ENCODE data around the gene MADCAM1. TPM values are rescaled to one million over a fixed set of nuclear protein-coding genes. Genes with fewer than 3 reads are reported as not detected.

Gene MADCAM1
- total and polyA plus RNA-seq, 2 of the 8 experiments (the other 6 are each of a cell fraction or from before 2014, with no cell fraction given): 2.3 to 3.0 TPM

- WGBS, 2 experiments (ENCODE audit: extremely low coverage in 1 of 2, insufficient coverage in 1 of 2, insufficient read length in 1 of 2, insufficient replicate concordance in 2 of 2, low coverage in 1 of 2, low lambda C conversion rate in 2 of 2, missing lambda C conversion rate in 1 of 2): 23% methylated on average over 28 of the region's 32 CpGs; no CpG with 5 or more reads in 1 of the 2 experiments
- H3K14ac ChIP-seq (ENCODE audit: insufficient read length): no peak overlapping the region
- H2BK20ac ChIP-seq (ENCODE audit: low read length): no peak overlapping the region
- H3K36me3 ChIP-seq (ENCODE audit: control insufficient read depth in 2 of 4, insufficient read depth in 4 of 4, low read length in 3 of 4): peaks cover 0 to 3% (median 0%) of the 10 kb centered on the region in 4 experiments; a peak in 1 of 8 replicates
- peak overlapping the region; percentile 66; the same call in 1 of the 2 replicates for H2BK5ac ChIP-seq (ENCODE audit: low read depth, low read length)
- peaks cover 19 to 26% (median 22%) of the 10 kb centered on the region in 4 experiments for H3K27me3 ChIP-seq (replicated peaks in 1 of 4; ENCODE audit: control insufficient read depth in 3 of 4, extremely low read depth in 1 of 4, insufficient read depth in 3 of 4, low read length in 3 of 4)
- ChIA-PET CTCF (ENCODE audit: partially characterized antibody) (interaction anchor here (0.5 to 3.7 kb wide), 19 partner anchors 9 to 386 kb away, joined by 3 to 21 read pairs (median 5); partner anchors contain the start of genes CDC34 and MIER2), POLR2A (ENCODE audit: partially characterized antibody) (interaction anchor here (1.0 to 1.5 kb wide), 4 partner anchors 12 to 147 kb away, joined by 3 to 5 read pairs (median 4); partner anchors contain the start of gene TPGS1)
- peak overlapping the region; percentile 87; the same call in 1 of the 2 replicates for H3K18ac ChIP-seq (ENCODE audit: extremely low read depth, low read length)
- H3K4me1 ChIP-seq (replicated peaks in 1 of 4; ENCODE audit: control insufficient read depth in 3 of 4, insufficient read depth in 4 of 4, low read length in 3 of 4): peaks cover 0 to 13% (median 9%) of the 10 kb centered on the region in 4 experiments; a peak in 5 of 7 replicates
- H3K4ac ChIP-seq (replicated peaks; ENCODE audit: insufficient read length, low read depth, low read length): no peak overlapping the region
- H3K79me2 ChIP-seq (ENCODE audit: control insufficient read depth in 1 of 2, insufficient read depth in 2 of 2, low read length in 2 of 2): no peaks in the 10 kb centered on the region
- no peak overlapping the region for H2BK120ac ChIP-seq (replicated peaks; ENCODE audit: low read depth, low read length)
- H3K27ac ChIP-seq (ENCODE audit: low read depth, low read length): no peak overlapping the region
- H3K9ac ChIP-seq (replicated peaks in 1 of 4; ENCODE audit: extremely low read depth in 1 of 4, low read depth in 3 of 4, low read length in 3 of 4): no peak overlapping the region
- H3K23ac ChIP-seq (ENCODE audit: insufficient read length): no peak overlapping the region
- H4K20me1 ChIP-seq (replicated peaks in 1 of 2; ENCODE audit: control insufficient read depth in 1 of 2, insufficient read depth in 2 of 2, low read length in 2 of 2): peaks cover 0 to 8% of the 10 kb centered on the region in 2 experiments
- H3K79me1 ChIP-seq (ENCODE audit: low read depth, low read length): no peaks in the 10 kb centered on the region
- peak overlapping the region; percentile 81; the same call in 1 of the 2 replicates for H2BK15ac ChIP-seq (ENCODE audit: low read length)
- DNase-seq (ENCODE audit: low read depth in 1 of 2, low spot score in 2 of 2) (peak in 1 of 2 experiments; percentile 98), FAIRE-seq (no peak)
- H4K8ac ChIP-seq (ENCODE audit: extremely low read depth, insufficient read depth, low read length): peak overlapping the region; percentile 14; the same call in 1 of the 2 replicates
- peak overlapping the region; percentile 18 to 60; a peak in 1 of 4 replicates for H3K4me2 ChIP-seq (ENCODE audit: insufficient read depth in 1 of 2, low read depth in 2 of 2, low read length in 2 of 2)
- no peak overlapping the region for H4K91ac ChIP-seq (replicated peaks; ENCODE audit: insufficient read length, low read length)
- 0 out of 2 replicates have a peak overlapping the region, but pooled peaks have one; percentile 33 for H2AK5ac ChIP-seq (ENCODE audit: low read depth, low read length)
- peak overlapping the region in 1 of 4 experiments; percentile 74; a peak in 2 of 8 replicates for H3K4me3 ChIP-seq (ENCODE audit: extremely low read depth in 1 of 4, insufficient read depth in 2 of 4, low read depth in 3 of 4, low read length in 4 of 4)
- H3K9me3 ChIP-seq (ENCODE audit: insufficient read depth in 2 of 2, low read depth in 1 of 2, low read length in 1 of 2): peaks cover 0 to 2% of the 10 kb centered on the region in 2 experiments; a peak in 1 of 4 replicates
- H4K5ac ChIP-seq (ENCODE audit: insufficient read length, low read depth, low read length): peak overlapping the region; percentile 39
- no peak overlapping the region for H2AFZ ChIP-seq (ENCODE audit: low read length)
- H3K56ac ChIP-seq (replicated peaks; ENCODE audit: insufficient read length, low read depth, low read length): no peak overlapping the region
- H2BK12ac ChIP-seq (ENCODE audit: low read depth, low read length): no peak overlapping the region
- peaks cover 10% of the 10 kb centered on the region; the same call in 1 of the 2 replicates for H3K23me2 ChIP-seq (ENCODE audit: low read depth, low read length)
- no peak for TF ChIP-seq SIRT6 (IDR thresholded peaks at IDR 0.05; ENCODE audit: low read length)
- peak; percentile 66; the same call in 1 of the 2 replicates for TF ChIP-seq SP1 (IDR thresholded peaks at IDR 0.05; ENCODE audit: low read depth, low read length)
- TF ChIP-seq KDM1A (IDR thresholded peaks at IDR 0.05; ENCODE audit: borderline replicate concordance, low read length): peak; percentile 82
- TF ChIP-seq, protein P1, sequence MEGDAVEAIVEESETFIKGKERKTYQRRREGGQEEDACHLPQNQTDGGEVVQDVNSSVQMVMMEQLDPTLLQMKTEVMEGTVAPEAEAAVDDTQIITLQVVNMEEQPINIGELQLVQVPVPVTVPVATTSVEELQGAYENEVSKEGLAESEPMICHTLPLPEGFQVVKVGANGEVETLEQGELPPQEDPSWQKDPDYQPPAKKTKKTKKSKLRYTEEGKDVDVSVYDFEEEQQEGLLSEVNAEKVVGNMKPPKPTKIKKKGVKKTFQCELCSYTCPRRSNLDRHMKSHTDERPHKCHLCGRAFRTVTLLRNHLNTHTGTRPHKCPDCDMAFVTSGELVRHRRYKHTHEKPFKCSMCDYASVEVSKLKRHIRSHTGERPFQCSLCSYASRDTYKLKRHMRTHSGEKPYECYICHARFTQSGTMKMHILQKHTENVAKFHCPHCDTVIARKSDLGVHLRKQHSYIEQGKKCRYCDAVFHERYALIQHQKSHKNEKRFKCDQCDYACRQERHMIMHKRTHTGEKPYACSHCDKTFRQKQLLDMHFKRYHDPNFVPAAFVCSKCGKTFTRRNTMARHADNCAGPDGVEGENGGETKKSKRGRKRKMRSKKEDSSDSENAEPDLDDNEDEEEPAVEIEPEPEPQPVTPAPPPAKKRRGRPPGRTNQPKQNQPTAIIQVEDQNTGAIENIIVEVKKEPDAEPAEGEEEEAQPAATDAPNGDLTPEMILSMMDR (IDR thresholded peaks at IDR 0.05; ENCODE audit: control extremely low read depth in 1 of 3, insufficient read depth in 1 of 3, low read depth in 1 of 3, low read length in 3 of 3): peak; percentile 79 to 82 (median 80)
- TF ChIP-seq EGR1 (IDR thresholded peaks at IDR 0.05; ENCODE audit: borderline replicate concordance, low read depth, low read length): peak; percentile 87; the same call in 1 of the 2 replicates
- TF ChIP-seq POU5F1 (IDR thresholded peaks at IDR 0.05; ENCODE audit: low read depth, low read length): no peak
- peak; percentile 42 for TF ChIP-seq ASH2L (IDR thresholded peaks at IDR 0.05; ENCODE audit: low read length)
- 0 out of 2 replicates have a peak, but pooled peaks have one; percentile 81 for TF ChIP-seq RXRA (IDR thresholded peaks at IDR 0.05; ENCODE audit: insufficient read depth, low read depth, low read length)
Observed at GRCh38 chr19:495402-496111, 729 bp upstream of the MADCAM1 start.
